CD4-positive, alpha-beta memory T cell (primary cell): Measurements from ENCODE around the gene MYO5B. TPM values are rescaled to one million over a fixed set of nuclear protein-coding genes. Genes with fewer than 3 reads are reported as not detected.
A peak's percentile ranks its signal among the peaks of the same experiment; 100 is the strongest.

ENCODE experiments used
- CTCF ChIA-PET: fragments of 350-600 bp; sonication (Branson Sonifier 250); formaldehyde crosslinking; loops from one replicate; lab custom pipeline; 2021; ENCODE audit warnings: inconsistent platforms; ENCODE audit not compliant: partially characterized antibody; lab: Charles Lee
- POLR2A ChIA-PET: fragments of 350-600 bp; sonication (Branson Sonifier 250); formaldehyde crosslinking; loops from one replicate; lab custom pipeline; 2021; ENCODE audit not compliant: partially characterized antibody; lab: Charles Lee
- DNase-seq, 5 donors: peaks; one replicate each; pipeline versions ENCODE4 v3.0.0 to v3.0.0-alpha.2; 2020 to 2022; ENCODE audit warnings: mixed read lengths in 1 of 5
- H3K27ac ChIP-seq: one replicate; pipeline ENCODE4 v1.7.0; 2013; ENCODE audit warnings: low read depth, low read length
- H3K27me3 ChIP-seq: 2 replicates; pipeline ENCODE4 v1.7.0; 2013; ENCODE audit warnings: mild to moderate bottlenecking, low read length, moderate library complexity; ENCODE audit not compliant: insufficient read depth
- H3K36me3 ChIP-seq: 2 replicates; pipeline ENCODE4 v1.7.0; 2013; ENCODE audit warnings: mild to moderate bottlenecking, low read length, moderate library complexity; ENCODE audit not compliant: insufficient read depth
- H3K4me1 ChIP-seq: 2 replicates; pipeline ENCODE4 v1.7.0; 2013; ENCODE audit warnings: mild to moderate bottlenecking, low read length, moderate library complexity; ENCODE audit not compliant: insufficient read depth
- H3K4me3 ChIP-seq, 2 donors: one replicate each; pipeline ENCODE4 v1.7.0; 2013; ENCODE audit warnings: low read length in 2 of 2, mild to moderate bottlenecking in 1 of 2
- H3K9me3 ChIP-seq, 2 donors: one replicate each; pipeline ENCODE4 v1.7.0; 2013; ENCODE audit warnings: low read length in 2 of 2, control low read depth in 1 of 2; ENCODE audit not compliant: control insufficient read depth in 1 of 2
- H3K27ac Mint-ChIP-seq, 7 donors: one replicate each; pipeline ENCODE4 v1.8.0; 2020 to 2021; ENCODE audit warnings: mixed read lengths in 7 of 7, mild to moderate bottlenecking in 6 of 7, inconsistent platforms in 3 of 7, moderate library complexity in 3 of 7
- H3K27me3 Mint-ChIP-seq, 2 donors: one replicate each; pipeline ENCODE4 v1.8.0; 2020 to 2021; ENCODE audit warnings: mixed read lengths in 2 of 2
- H3K36me3 Mint-ChIP-seq, 2 donors: one replicate each; pipeline ENCODE4 v1.8.0; 2020 to 2021; ENCODE audit warnings: mixed read lengths in 2 of 2, inconsistent platforms in 1 of 2, mild to moderate bottlenecking in 1 of 2
- H3K4me1 Mint-ChIP-seq, 4 donors: one replicate each; pipeline ENCODE4 v1.8.0; 2020 to 2021; ENCODE audit warnings: mixed read lengths in 4 of 4, mild to moderate bottlenecking in 1 of 4
- H3K4me3 Mint-ChIP-seq, 8 donors: one replicate each; pipeline ENCODE4 v1.8.0; 2020 to 2021; ENCODE audit warnings: mixed read lengths in 8 of 8, mild to moderate bottlenecking in 7 of 8, moderate library complexity in 6 of 8, inconsistent platforms in 3 of 8
- H3K9me3 Mint-ChIP-seq, 8 donors: one replicate each; pipeline ENCODE4 v1.8.0; 2020 to 2021; ENCODE audit warnings: mixed read lengths in 8 of 8, mild to moderate bottlenecking in 5 of 8, inconsistent platforms in 3 of 8, moderate library complexity in 1 of 8
- intact Hi-C: fragments of 100-400 bp; cut with micrococcal nuclease; formaldehyde crosslinking; loops from one replicate; pipeline ENCODE4 v1.15.1; 2023
- polyA plus RNA-seq, 2 donors: library from polyadenylated mRNA; unstranded; fragments of 300-500 nt; fragmentation: Illumina TruSeq; gene quantifications; one replicate each; pipeline ENCODE4 v1.2.3, GENCODE V29; 2021
- total RNA-seq, 2 experiments: library from RNA; stranded (reverse); gene quantifications; one replicate each; pipeline ENCODE4 v1.2.3, GENCODE V29; 2021

The MYO5B gene
- total and polyA plus RNA-seq, 4 experiments from 2014 or later, result 0.02 TPM; not detected in 3

DNA sequence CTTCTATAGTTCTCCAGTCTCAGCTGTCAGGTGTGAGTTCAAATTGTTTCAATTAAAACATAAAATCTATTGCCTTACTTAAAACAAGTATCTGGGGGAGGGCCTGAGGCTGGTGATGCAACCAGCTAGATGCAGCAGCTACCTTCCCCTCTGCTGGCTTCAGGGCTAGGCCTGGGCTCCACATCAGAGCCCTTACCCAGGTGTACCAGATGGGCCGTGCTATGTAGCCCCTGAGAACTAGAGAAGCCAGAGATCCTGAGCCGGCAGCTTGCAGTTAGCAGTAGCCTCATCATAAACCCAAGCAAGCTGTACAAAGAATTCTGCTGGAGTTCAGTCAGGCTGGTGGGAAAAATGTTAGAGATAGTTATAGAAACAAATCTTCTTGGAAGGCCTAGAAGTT is 284.0 kb downstream of the MYO5B start:
- DNase-seq, result no peak
- H3K27me3 ChIP-seq, result no peaks in the 10 kb centered on the region
- no peaks in the 10 kb centered on the region for H3K9me3 ChIP-seq
- H3K27ac ChIP-seq, result no peak overlapping the region
- ChIA-PET POLR2A (no interaction called here), CTCF (interaction anchor here (0.6 kb wide), 1 partner anchor 486 kb away, joined by 3 read pairs; no protein-coding TSS in a partner anchor)
- no peaks in the 10 kb centered on the region for H3K36me3 Mint-ChIP-seq
- H3K27ac Mint-ChIP-seq, result no peak overlapping the region
- peaks cover 4 to 11% of the 10 kb centered on the region in 2 donors for H3K27me3 Mint-ChIP-seq
- intact Hi-C loops, result no loop called here
- H3K4me3 Mint-ChIP-seq, result no peak overlapping the region
- no peak overlapping the region for H3K4me3 ChIP-seq
- H3K4me1 Mint-ChIP-seq, result no peaks in the 10 kb centered on the region
- H3K9me3 Mint-ChIP-seq, result peaks cover 0 to 5% (median 1%) of the 10 kb centered on the region in 8 donors
- H3K36me3 ChIP-seq, result no peaks in the 10 kb centered on the region
- no peaks in the 10 kb centered on the region for H3K4me1 ChIP-seq

DNA sequence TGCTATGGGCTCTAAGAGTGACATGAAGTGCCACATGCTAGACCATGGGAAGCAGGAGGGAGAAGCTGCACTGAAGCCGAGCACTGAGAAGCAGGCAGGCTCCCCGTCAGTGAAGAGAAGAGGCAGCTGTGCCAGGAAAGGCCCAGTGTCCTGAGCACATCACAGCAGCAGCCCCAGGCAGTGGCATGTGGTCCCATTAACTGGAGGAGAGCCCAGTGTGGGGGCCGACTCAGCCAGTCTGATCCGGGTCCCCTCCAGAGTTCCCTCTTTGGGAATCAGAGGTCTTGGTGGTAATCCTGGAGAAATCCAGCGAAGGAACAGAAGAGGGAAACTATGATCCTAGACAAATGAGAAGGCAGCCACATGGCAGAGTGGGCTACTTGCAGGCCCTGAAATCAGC is 284.9 kb downstream of the MYO5B start:
- H3K4me1 Mint-ChIP-seq, result peaks cover 0 to 1% (median 0%) of the 10 kb centered on the region in 4 donors
- intact Hi-C loops, result no loop called here
- no peaks in the 10 kb centered on the region for H3K27me3 ChIP-seq
- no peaks in the 10 kb centered on the region for H3K9me3 ChIP-seq
- H3K4me3 ChIP-seq, result no peak overlapping the region
- no peak overlapping the region for H3K4me3 Mint-ChIP-seq
- ChIA-PET POLR2A (no interaction called here), CTCF (no interaction called here)
- no peaks in the 10 kb centered on the region for H3K36me3 ChIP-seq
- no peaks in the 10 kb centered on the region for H3K4me1 ChIP-seq
- H3K36me3 Mint-ChIP-seq, result no peaks in the 10 kb centered on the region
- no peak overlapping the region for H3K27ac Mint-ChIP-seq
- peaks cover 0 to 5% (median 1%) of the 10 kb centered on the region in 8 donors for H3K9me3 Mint-ChIP-seq
- H3K27ac ChIP-seq, result no peak overlapping the region
- DNase-seq, result no peak
- peaks cover 4 to 8% of the 10 kb centered on the region in 2 donors for H3K27me3 Mint-ChIP-seq

DNA sequence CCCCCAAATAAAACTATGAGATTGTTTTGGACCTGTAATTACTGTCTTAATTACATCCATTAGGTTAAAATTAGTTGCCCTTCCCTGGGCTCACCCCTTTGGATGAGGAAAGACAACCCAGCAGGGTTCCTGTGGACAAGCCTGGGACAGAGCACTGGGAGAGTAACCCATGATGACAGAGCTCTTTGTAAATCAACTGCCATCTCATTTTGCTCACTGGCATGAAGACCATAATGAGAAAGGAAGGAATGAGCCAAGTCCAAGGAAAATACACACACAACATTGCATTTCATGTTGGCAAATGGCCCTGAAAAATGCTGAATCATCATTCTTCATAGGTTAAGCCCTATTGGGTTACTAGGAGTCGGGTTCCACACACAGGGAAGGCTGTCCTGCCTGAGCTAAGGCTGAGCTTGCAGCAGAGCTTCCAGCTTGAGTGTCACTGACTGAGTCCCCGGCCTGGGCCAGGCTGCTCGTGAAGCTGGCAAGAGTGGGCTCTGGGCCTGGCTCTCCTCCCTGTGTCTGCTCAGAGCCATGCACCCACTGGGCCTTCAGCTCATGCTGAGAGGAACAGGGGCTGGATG is 287.5 kb downstream of the MYO5B start:
- Mint-ChIP-seq H3K9me3 (peaks cover 0 to 4% (median 0%) of the 10 kb centered on the region in 8 donors), H3K4me1 (peaks cover 0 to 1% (median 0%) of the 10 kb centered on the region in 4 donors), H3K4me3 (no peak overlapping the region), H3K27ac (no peak overlapping the region), H3K36me3 (no peaks in the 10 kb centered on the region), H3K27me3 (peaks cover 2 to 4% of the 10 kb centered on the region in 2 donors)
- Histone ChIP-seq H3K9me3 (no peaks in the 10 kb centered on the region), H3K4me1 (no peaks in the 10 kb centered on the region), H3K27ac (no peak overlapping the region), H3K4me3 (no peak overlapping the region), H3K27me3 (no peaks in the 10 kb centered on the region), H3K36me3 (no peaks in the 10 kb centered on the region)
- POLR2A ChIA-PET, result no interaction called here
- no peak for DNase-seq
- CTCF ChIA-PET, result no interaction called here
- intact Hi-C loops, result no loop called here

DNA sequence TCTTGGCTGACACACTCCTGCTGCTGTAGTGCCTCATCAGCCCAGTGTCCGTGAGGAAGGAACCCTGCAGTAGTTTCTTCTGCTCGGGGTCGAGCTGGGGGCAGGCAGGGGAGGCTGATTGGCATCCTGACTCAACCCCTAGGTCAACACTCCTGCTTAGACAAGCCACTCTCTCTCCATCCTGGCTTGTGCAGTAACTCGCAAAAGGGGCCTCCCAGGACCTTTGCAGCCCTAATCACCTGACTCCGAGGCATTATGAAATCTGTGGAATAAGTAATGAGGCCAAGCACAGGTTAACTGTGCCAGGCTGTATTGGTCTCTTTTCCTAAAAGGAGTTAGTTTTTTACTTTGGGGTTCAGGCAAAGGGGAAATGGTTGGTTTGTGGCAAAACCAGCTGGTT is 289.2 kb downstream of the MYO5B start:
- no peak overlapping the region for H3K4me3 Mint-ChIP-seq
- CTCF ChIA-PET, result no interaction called here

DNA sequence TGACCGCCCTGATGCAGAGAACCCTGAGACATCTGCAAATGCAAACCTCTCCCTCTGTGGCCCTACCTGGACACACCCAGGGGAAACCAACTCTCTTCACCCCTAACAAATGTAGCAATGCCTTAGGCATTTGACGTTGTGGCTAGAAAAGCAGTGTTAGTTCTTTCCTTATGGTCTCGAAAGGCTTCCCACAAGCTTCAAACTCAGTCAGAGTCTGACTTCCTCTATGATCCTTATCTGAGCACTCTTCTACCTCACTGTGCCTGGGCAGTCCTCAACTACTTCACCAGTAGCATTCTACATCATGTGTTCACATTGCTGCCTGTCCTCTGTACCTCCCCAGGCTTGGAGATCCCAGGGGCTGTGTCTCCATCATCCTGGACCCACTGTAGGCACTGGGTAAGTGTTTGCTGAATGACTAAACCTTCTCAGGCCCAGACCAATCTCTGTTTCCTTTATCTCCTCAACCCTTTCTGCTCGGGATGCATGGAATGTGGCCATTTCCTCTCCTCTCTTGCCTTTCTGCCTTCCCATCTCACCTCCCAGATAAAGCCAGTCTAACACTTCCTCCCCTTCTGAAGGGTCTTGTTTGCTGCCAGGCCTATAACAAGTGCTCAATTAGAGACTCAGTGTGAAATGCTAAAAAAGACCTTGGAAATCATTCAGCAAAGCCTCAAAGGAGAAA is 289.9 kb downstream of the MYO5B start:
- CTCF ChIA-PET, result no interaction called here
- POLR2A ChIA-PET, result no interaction called here
- intact Hi-C loops, result no loop called here
- peaks cover 0 to 1% (median 0%) of the 10 kb centered on the region in 4 donors for H3K4me1 Mint-ChIP-seq
- H3K4me1 ChIP-seq, result no peaks in the 10 kb centered on the region
- H3K36me3 Mint-ChIP-seq, result no peaks in the 10 kb centered on the region
- H3K27me3 ChIP-seq, result no peaks in the 10 kb centered on the region
- H3K27ac Mint-ChIP-seq, result no peak overlapping the region
- no peaks in the 10 kb centered on the region for H3K9me3 Mint-ChIP-seq
- H3K4me3 Mint-ChIP-seq, result no peak overlapping the region
- H3K27me3 Mint-ChIP-seq, result peaks cover 2 to 6% of the 10 kb centered on the region in 2 donors
- no peaks in the 10 kb centered on the region for H3K9me3 ChIP-seq
- H3K36me3 ChIP-seq, result no peaks in the 10 kb centered on the region
- no peak overlapping the region for H3K27ac ChIP-seq
- no peak for DNase-seq
- no peak overlapping the region for H3K4me3 ChIP-seq

More for the DNA sequence above, 289.2 kb downstream of the MYO5B start:
- H3K36me3 Mint-ChIP-seq, result no peaks in the 10 kb centered on the region
- peaks cover 0 to 1% (median 0%) of the 10 kb centered on the region in 4 donors for H3K4me1 Mint-ChIP-seq
- H3K27me3 Mint-ChIP-seq, result peaks cover 2 to 6% of the 10 kb centered on the region in 2 donors
- Histone ChIP-seq H3K36me3 (no peaks in the 10 kb centered on the region), H3K4me1 (no peaks in the 10 kb centered on the region), H3K9me3 (no peaks in the 10 kb centered on the region), H3K27me3 (no peaks in the 10 kb centered on the region), H3K4me3 (no peak overlapping the region), H3K27ac (no peak overlapping the region)
- POLR2A ChIA-PET, result no interaction called here
- intact Hi-C loops, result no loop called here
- H3K9me3 Mint-ChIP-seq, result no peaks in the 10 kb centered on the region
- DNase-seq, result no peak
- H3K27ac Mint-ChIP-seq, result peak overlapping the region in 1 of 7 donors; percentile 58

DNA sequence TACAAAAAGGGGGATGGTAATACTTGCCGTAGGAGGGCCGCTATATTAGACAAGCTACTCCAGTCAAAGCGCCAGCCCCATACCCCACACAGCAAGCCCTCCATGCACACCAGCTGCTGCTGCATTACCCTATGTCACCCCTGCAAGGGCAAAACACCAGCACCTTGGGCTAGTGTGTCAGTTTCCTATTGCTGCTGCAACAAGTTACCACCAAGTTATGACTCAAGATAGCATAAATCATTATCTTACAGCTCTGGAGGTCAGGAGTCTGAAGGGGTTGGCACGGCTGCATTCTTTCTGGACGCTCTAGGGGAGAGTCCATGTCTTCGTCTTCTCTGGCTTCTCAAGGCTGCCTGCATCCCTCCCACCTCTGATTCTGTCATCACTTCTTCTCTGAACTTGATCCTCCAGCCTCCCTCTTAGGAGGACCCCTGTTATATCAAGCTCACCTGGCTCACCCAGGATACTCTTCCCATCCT is 293.0 kb downstream of the MYO5B start:
- no peak overlapping the region for H3K4me3 Mint-ChIP-seq
- no peaks in the 10 kb centered on the region for H3K36me3 ChIP-seq
- no peak overlapping the region for H3K27ac Mint-ChIP-seq
- intact Hi-C loops, result no loop called here
- POLR2A ChIA-PET, result no interaction called here
- H3K4me3 ChIP-seq, result no peak overlapping the region
- no peaks in the 10 kb centered on the region for H3K36me3 Mint-ChIP-seq
- no peaks in the 10 kb centered on the region for H3K4me1 ChIP-seq
- H3K4me1 Mint-ChIP-seq, result peaks cover 0 to 1% (median 0%) of the 10 kb centered on the region in 4 donors
- CTCF ChIA-PET, result no interaction called here
- H3K27me3 ChIP-seq, result no peaks in the 10 kb centered on the region
- no peak for DNase-seq
- no peaks in the 10 kb centered on the region for H3K9me3 ChIP-seq
- peaks cover 2 to 4% of the 10 kb centered on the region in 2 donors for H3K27me3 Mint-ChIP-seq
- H3K27ac ChIP-seq, result no peak overlapping the region
- peaks cover 0 to 2% (median 0%) of the 10 kb centered on the region in 8 donors for H3K9me3 Mint-ChIP-seq

DNA sequence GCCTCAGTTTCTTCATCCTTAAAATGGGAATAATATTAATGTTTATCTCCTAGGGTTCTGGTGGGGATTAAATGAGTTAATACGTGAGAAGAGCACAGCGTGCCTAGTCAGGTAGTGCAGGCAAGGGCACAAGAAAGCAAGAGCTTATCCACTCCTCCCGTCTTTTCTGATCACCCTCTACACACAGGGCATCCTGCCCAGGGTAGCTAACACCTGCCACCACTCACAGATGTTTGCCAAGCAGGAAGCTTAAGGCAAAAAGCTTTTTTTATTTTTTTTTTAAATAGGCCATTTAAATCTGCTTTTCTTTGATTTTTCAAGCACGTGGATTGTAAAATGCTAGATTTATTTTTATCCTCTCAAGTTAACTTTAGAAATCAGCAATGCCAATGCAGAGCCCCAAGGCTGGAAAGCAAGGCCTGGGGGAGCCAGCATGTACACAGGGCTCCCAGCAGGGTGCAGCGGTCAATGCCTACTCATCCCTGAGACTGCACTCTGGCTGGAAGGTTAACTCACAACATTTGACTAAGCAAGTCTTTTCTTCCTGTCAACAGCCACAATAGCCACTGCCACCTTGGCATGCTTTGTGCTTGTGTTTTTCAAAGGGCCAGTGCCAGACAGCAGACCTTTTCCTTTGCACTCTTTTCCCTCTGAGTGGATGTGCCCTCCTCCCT is 295.2 kb downstream of the MYO5B start:
- Histone ChIP-seq H3K27ac (no peak overlapping the region), H3K4me3 (no peak overlapping the region), H3K9me3 (no peaks in the 10 kb centered on the region), H3K27me3 (no peaks in the 10 kb centered on the region), H3K36me3 (no peaks in the 10 kb centered on the region), H3K4me1 (no peaks in the 10 kb centered on the region)
- Mint-ChIP-seq H3K27me3 (peaks cover 0 to 10% of the 10 kb centered on the region in 2 donors), H3K27ac (no peak overlapping the region), H3K4me3 (no peak overlapping the region), H3K9me3 (peaks cover 0 to 2% (median 0%) of the 10 kb centered on the region in 8 donors), H3K4me1 (no peaks in the 10 kb centered on the region), H3K36me3 (no peaks in the 10 kb centered on the region)
- ChIA-PET POLR2A (no interaction called here), CTCF (no interaction called here)
- DNase-seq, result no peak
- intact Hi-C loops, result no loop called here
